Keratinocyte (primary cell): ENCODE measurements around the gene GPR152.

Source experiments
- EZH2 ChIP-seq: IDR thresholded peaks from one replicate; pipeline ENCODE4 v1.6.1; 2012; ENCODE audit warnings: inconsistent platforms, mild to moderate bottlenecking, low read length, moderate library complexity
- TF ChIP-seq, protein P1 (sequence below), 3 experiments: IDR thresholded peaks in 1 of 3; conservative IDR thresholded peaks in 1 of 3; optimal IDR thresholded peaks in 1 of 3; 2 replicates in 2 of 3; 3 replicates in 1 of 3; pipeline versions ENCODE3 to v1.5.1; 2011; ENCODE audit warnings: low read length in 3 of 3, mild to moderate bottlenecking in 3 of 3, moderate library complexity in 2 of 3, control low read depth in 1 of 3, inconsistent platforms in 1 of 3; ENCODE audit not compliant: insufficient read depth in 2 of 3; ENCODE audit errors: extremely low read depth in 1 of 3

DNA sequence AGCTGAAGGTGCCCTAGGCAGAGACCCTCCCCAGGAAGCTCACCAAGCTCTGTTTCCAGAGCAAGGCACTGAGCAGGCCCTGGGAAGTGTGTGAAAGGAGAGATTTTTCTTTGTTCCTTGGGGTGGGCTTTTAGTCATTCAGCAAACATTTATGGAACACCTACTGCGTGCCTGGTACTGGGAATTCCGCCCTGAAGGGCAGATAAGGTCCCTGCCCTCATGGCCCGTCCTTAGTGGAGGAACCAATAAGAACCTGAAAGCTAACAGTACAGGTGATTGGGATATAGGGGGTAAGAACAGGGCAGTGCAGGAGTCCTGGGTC is 12.6 kb upstream of the GPR152 start:
- TF ChIP-seq EZH2, result no peak
- TF ChIP-seq, protein P1, sequence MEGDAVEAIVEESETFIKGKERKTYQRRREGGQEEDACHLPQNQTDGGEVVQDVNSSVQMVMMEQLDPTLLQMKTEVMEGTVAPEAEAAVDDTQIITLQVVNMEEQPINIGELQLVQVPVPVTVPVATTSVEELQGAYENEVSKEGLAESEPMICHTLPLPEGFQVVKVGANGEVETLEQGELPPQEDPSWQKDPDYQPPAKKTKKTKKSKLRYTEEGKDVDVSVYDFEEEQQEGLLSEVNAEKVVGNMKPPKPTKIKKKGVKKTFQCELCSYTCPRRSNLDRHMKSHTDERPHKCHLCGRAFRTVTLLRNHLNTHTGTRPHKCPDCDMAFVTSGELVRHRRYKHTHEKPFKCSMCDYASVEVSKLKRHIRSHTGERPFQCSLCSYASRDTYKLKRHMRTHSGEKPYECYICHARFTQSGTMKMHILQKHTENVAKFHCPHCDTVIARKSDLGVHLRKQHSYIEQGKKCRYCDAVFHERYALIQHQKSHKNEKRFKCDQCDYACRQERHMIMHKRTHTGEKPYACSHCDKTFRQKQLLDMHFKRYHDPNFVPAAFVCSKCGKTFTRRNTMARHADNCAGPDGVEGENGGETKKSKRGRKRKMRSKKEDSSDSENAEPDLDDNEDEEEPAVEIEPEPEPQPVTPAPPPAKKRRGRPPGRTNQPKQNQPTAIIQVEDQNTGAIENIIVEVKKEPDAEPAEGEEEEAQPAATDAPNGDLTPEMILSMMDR (optimal IDR thresholded peaks at IDR 0.05 in 1 of 3, IDR thresholded peaks at IDR 0.05 in 1 of 3, conservative IDR thresholded peaks at IDR 0.05 in 1 of 3; ENCODE audit: extremely low read depth in 1 of 3, insufficient read depth in 2 of 3, low read length in 3 of 3), result no peak
